MM.1S (cell line): ENCODE measurements around the gene TNFRSF12A.
A peak's percentile ranks its signal among the peaks of the same experiment; 100 is the strongest.

Source experiments
- DNase-seq: peaks from one replicate; pipeline ENCODE4 v3.0.0-alpha.2; 2015
- H2AFZ ChIP-seq: fragments of 300-600 bp; sonication (generic); 2 replicates; pipeline ENCODE4 v1.6.0; 2016; ENCODE audit warnings: antibody characterized with exemption, low read length
- H3F3A ChIP-seq: fragments of 300-600 bp; sonication (generic); 2 replicates; pipeline ENCODE4 v1.6.1; 2016; ENCODE audit warnings: mild to moderate bottlenecking, antibody characterized with exemption, low read length, moderate library complexity, mixed read lengths; ENCODE audit not compliant: insufficient read depth
- H3K27ac ChIP-seq: fragments of 300-600 bp; sonication (generic); 2 replicates; pipeline ENCODE4 v1.5.1; 2016; ENCODE audit warnings: mild to moderate bottlenecking, low read length
- H3K27me3 ChIP-seq: fragments of 300-600 bp; sonication (generic); replicated peaks from 2 replicates; pipeline ENCODE4 v1.6.0; 2016; ENCODE audit warnings: low read length; ENCODE audit not compliant: insufficient read depth
- H3K36me3 ChIP-seq: fragments of 300-600 bp; sonication (generic); replicated peaks from 2 replicates; pipeline ENCODE4 v1.6.1; 2016; ENCODE audit warnings: mild to moderate bottlenecking, low read length, mixed read lengths; ENCODE audit not compliant: insufficient read depth
- H3K4me1 ChIP-seq: fragments of 300-600 bp; sonication (generic); 2 replicates; pipeline ENCODE4 v1.6.1; 2016; ENCODE audit warnings: low read length, mixed read lengths
- H3K4me2 ChIP-seq: fragments of 300-600 bp; sonication (generic); 2 replicates; pipeline ENCODE4 v1.6.0; 2016; ENCODE audit warnings: low read depth, low read length
- H3K4me3 ChIP-seq: fragments of 300-600 bp; sonication (generic); 2 replicates; pipeline ENCODE4 v1.5.1; 2016; ENCODE audit warnings: low read length, mixed read lengths
- H3K79me2 ChIP-seq: fragments of 300-600 bp; sonication (generic); 2 replicates; pipeline ENCODE4 v1.6.1; 2016; ENCODE audit warnings: mixed run types, low read length, mixed read lengths
- H3K9ac ChIP-seq: fragments of 300-600 bp; sonication (generic); 2 replicates; pipeline ENCODE4 v1.6.1; 2016; ENCODE audit warnings: low read length, mixed read lengths
- H3K9me2 ChIP-seq: fragments of 300-600 bp; sonication (generic); replicated peaks from 2 replicates; pipeline ENCODE4 v1.6.1; 2016; ENCODE audit warnings: mild to moderate bottlenecking, low read length, mixed read lengths; ENCODE audit not compliant: insufficient read depth
- H3K9me3 ChIP-seq: fragments of 300-600 bp; sonication (generic); replicated peaks from 2 replicates; pipeline ENCODE4 v1.6.1; 2016; ENCODE audit warnings: mild to moderate bottlenecking, low read length, mixed read lengths; ENCODE audit not compliant: insufficient read depth
- H4K20me1 ChIP-seq: fragments of 300-600 bp; sonication (generic); 2 replicates; pipeline ENCODE4 v1.6.1; 2016; ENCODE audit warnings: mild to moderate bottlenecking, low read length, moderate library complexity, mixed read lengths; ENCODE audit not compliant: insufficient read depth
- CTCF ChIP-seq: fragments of 300-600 bp; sonication (generic); IDR thresholded peaks from 2 replicates; pipeline ENCODE4 v1.5.1; 2016; ENCODE audit warnings: antibody characterized with exemption, low read length, mixed read lengths
- EZH2 ChIP-seq: fragments of 300-600 bp; sonication (generic); optimal IDR thresholded peaks from 2 replicates; pipeline ENCODE3; 2017; ENCODE audit warnings: low read depth, mild to moderate bottlenecking, antibody characterized with exemption, low read length, mixed read lengths
- EZH2phosphoT487 ChIP-seq: fragments of 300-600 bp; sonication (generic); IDR thresholded peaks from 2 replicates; pipeline ENCODE4 v1.6.1; 2018; ENCODE audit warnings: antibody characterized with exemption, low read length

TNFRSF12A gene

GRCh38 chr16:3057181-3058138 is 37.3 kb downstream of the TNFRSF12A start:
- Histone ChIP-seq H3K4me1 (peaks cover 3% of the 10 kb centered on the region; the same call in 1 of the 2 replicates), H3K79me2 (no peaks in the 10 kb centered on the region), H3F3A (no peaks in the 10 kb centered on the region), H3K4me2 (peak overlapping the region; percentile 99; the same call in 1 of the 2 replicates), H3K36me3 (no peaks in the 10 kb centered on the region), H3K9me2 (no peaks in the 10 kb centered on the region), H3K4me3 (no peak overlapping the region), H3K9me3 (no peaks in the 10 kb centered on the region), H3K27me3 (peaks cover 61% of the 10 kb centered on the region), H2AFZ (no peak overlapping the region), H4K20me1 (no peaks in the 10 kb centered on the region), H3K9ac (no peak overlapping the region), H3K27ac (no peak overlapping the region)
- DNase-seq, result no peak
- no peak for TF ChIP-seq CTCF

- H3K27ac ChIP-seq, result no peak overlapping the region
- TF ChIP-seq EZH2 (no peak), CTCF (no peak), EZH2phosphoT487 (no peak)
- H3K4me2 ChIP-seq, result peak overlapping the region; percentile 99
- peaks cover 70% of the 10 kb centered on the region for H3K27me3 ChIP-seq
- no peaks in the 10 kb centered on the region for H3K36me3 ChIP-seq
- H3K79me2 ChIP-seq, result no peaks in the 10 kb centered on the region
- no peaks in the 10 kb centered on the region for H3K9me3 ChIP-seq
- no peaks in the 10 kb centered on the region for H3K9me2 ChIP-seq
- H3K9ac ChIP-seq, result peak overlapping the region; percentile 84
- H3F3A ChIP-seq, result no peaks in the 10 kb centered on the region
- peak overlapping the region; percentile 98 for H2AFZ ChIP-seq
- DNase-seq, result peak; percentile 54
- H4K20me1 ChIP-seq, result no peaks in the 10 kb centered on the region
- peaks cover 3% of the 10 kb centered on the region; the same call in 1 of the 2 replicates for H3K4me1 ChIP-seq
- peak overlapping the region; percentile 96 for H3K4me3 ChIP-seq
These were observed 38.2 kb downstream of the TNFRSF12A start for GRCh38 chr16:3058139-3059030.

- Histone ChIP-seq H3K79me2 (no peaks in the 10 kb centered on the region), H3K9me2 (no peaks in the 10 kb centered on the region), H3F3A (no peaks in the 10 kb centered on the region), H3K4me2 (peak overlapping the region; percentile 99), H3K4me3 (peak overlapping the region; percentile 96), H2AFZ (peak overlapping the region; percentile 98), H4K20me1 (no peaks in the 10 kb centered on the region), H3K4me1 (peaks cover 3% of the 10 kb centered on the region; the same call in 1 of the 2 replicates), H3K27me3 (peaks cover 73% of the 10 kb centered on the region), H3K36me3 (no peaks in the 10 kb centered on the region), H3K9me3 (no peaks in the 10 kb centered on the region), H3K9ac (peak overlapping the region; percentile 84), H3K27ac (no peak overlapping the region)
- TF ChIP-seq EZH2 (no peak), EZH2phosphoT487 (no peak), CTCF (peak; percentile 79)
- peak; percentile 79 for DNase-seq
These were observed 39.0 kb downstream of the TNFRSF12A start for GRCh38 chr16:3059041-3059722.
